WERI-Rb-1 (cell line): ENCODE data around the gene CDH2.

Experiments
- DNase-seq: peaks from one replicate; pipeline ENCODE4 v3.0.0-alpha.2; 2020
- H3K27ac ChIP-seq: fragments of 250-450 bp; sonication (Bioruptor Pico); 2 replicates; pipeline ENCODE4 v1.5.1; 2020; ENCODE audit warnings: mild to moderate bottlenecking, moderate library complexity
- H3K27me3 ChIP-seq: fragments of 250-450 bp; sonication (Bioruptor Pico); 2 replicates; pipeline ENCODE4 v1.5.1; 2021; ENCODE audit warnings: mild to moderate bottlenecking, low read depth, moderate library complexity; ENCODE audit not compliant: insufficient read depth, severe bottlenecking
- H3K36me3 ChIP-seq: fragments of 250-450 bp; sonication (Bioruptor Pico); 2 replicates; pipeline ENCODE4 v1.5.1; 2020; ENCODE audit warnings: mild to moderate bottlenecking, moderate library complexity
- H3K4me3 ChIP-seq: 2 replicates; pipeline ENCODE4 v1.5.1; 2011; ENCODE audit warnings: low read depth, mild to moderate bottlenecking, control low read depth, low read length
- H3K9me3 ChIP-seq: fragments of 250-450 bp; sonication (Bioruptor Pico); 2 replicates; pipeline ENCODE4 v1.5.1; 2021; ENCODE audit warnings: mild to moderate bottlenecking, moderate library complexity; ENCODE audit not compliant: severe bottlenecking
- CTCF ChIP-seq: IDR thresholded peaks from 2 replicates; pipeline ENCODE4 v1.5.1; 2011; ENCODE audit warnings: low read depth, mild to moderate bottlenecking, control low read depth, inconsistent platforms, low read length

Gene CDH2

GRCh38 chr18:28175930-28176697 is 816 bp downstream of the CDH2 start:
- peak; percentile 51 for DNase-seq
- Histone ChIP-seq H3K27ac (peak overlapping the region; percentile 98), H3K27me3 (no peaks in the 10 kb centered on the region), H3K4me3 (peak overlapping the region; percentile 90), H3K9me3 (no peaks in the 10 kb centered on the region), H3K36me3 (peaks cover 6% of the 10 kb centered on the region; the same call in 1 of the 2 replicates)
- no peak for TF ChIP-seq CTCF

DNA sequence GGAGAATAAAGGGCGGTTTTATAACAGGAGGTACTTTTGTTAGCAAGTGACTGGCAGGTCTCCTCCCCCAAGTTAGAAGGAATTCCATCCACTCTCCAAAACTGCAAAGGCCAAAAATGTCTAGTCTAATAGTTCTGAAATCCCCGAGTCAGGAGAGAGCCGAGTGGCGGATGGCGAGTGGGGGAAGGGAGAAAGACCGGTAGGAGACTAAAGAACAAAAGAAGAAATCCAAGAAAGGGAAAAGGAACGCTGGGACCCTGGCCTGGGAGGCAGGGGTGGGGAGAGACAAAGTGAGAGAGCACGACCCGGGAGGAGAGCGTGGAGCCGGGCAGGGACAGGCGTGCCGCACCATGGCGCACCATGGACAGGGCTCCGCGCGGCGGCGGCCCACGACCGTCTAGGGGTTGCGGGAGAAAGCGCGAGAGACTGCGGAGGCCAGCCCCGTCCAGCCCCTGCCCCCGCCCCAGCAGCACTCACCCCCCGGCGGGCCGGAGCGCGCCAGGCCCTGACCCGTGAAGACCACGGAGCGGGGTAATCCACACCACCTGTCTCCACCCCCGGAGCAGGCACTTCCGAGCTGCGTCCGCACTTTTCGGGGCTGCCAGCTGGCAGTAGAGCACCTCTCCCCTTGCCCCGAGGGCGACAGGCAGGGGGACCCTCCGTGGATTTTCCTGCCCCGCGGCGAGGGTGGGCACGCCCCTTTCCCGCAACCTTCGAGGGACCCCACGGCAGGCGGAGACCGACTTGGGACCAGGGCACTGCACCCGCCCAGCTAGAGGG is 1.6 kb downstream of the CDH2 start:
- Histone ChIP-seq H3K27me3 (no peaks in the 10 kb centered on the region), H3K36me3 (peaks cover 9% of the 10 kb centered on the region; the same call in 1 of the 2 replicates), H3K4me3 (peak overlapping the region; percentile 90), H3K27ac (peak overlapping the region; percentile 98), H3K9me3 (no peaks in the 10 kb centered on the region)
- no peak for TF ChIP-seq CTCF
- DNase-seq: peak; percentile 70

- H3K27me3 ChIP-seq: no peaks in the 10 kb centered on the region
- H3K4me3 ChIP-seq: peak overlapping the region; percentile 90
- H3K36me3 ChIP-seq: peaks cover 9% of the 10 kb centered on the region
- no peaks in the 10 kb centered on the region for H3K9me3 ChIP-seq
- no peak for TF ChIP-seq CTCF
- no peak for DNase-seq
- H3K27ac ChIP-seq: peak overlapping the region; percentile 98
These were observed 2.6 kb downstream of the CDH2 start for GRCh38 chr18:28174181-28174905.

DNA sequence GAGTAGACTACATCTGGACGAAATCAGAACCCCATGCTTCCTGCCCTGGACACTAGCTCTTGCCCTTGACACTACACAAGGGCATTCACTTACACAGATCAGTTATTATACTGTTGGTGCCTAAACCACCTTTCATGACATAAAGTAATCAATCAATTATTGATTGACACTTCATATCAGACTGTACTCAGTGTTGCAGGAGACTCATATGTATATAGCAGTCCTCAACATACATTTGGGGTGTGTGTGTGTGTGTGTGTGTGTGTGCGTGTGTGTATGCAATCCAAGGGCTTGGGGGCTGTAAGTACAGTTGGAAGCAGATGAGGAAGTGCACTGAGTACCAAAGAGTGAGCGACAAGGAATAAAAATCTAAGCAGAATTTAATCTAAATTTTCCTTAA is 5.1 kb downstream of the CDH2 start:
- H3K9me3 ChIP-seq: no peaks in the 10 kb centered on the region
- peaks cover 7% of the 10 kb centered on the region for H3K36me3 ChIP-seq
- no peak overlapping the region for H3K4me3 ChIP-seq
- no peak for TF ChIP-seq CTCF
- DNase-seq: no peak
- H3K27me3 ChIP-seq: no peaks in the 10 kb centered on the region
- peak overlapping the region; percentile 49 for H3K27ac ChIP-seq

DNA sequence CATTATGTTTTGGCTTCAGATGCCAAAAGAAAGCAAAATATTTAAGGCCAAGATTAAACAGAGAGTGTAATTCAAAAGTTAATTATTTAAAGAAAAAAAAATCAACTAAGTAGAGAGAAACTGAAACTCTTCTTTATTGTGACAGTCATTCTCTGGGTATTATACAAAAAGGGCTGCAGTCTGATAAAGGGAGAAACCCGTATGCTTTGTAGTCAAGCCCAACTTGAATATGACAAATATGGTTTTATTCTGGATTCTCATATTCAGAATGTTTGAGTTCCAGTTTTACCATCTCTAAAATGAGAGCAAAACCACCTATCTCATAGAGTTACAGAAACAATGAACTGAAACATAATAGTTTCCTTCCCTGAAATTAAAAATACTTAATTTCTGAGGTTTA is 8.2 kb downstream of the CDH2 start:
- no peak for TF ChIP-seq CTCF
- H3K36me3 ChIP-seq: peaks cover 5% of the 10 kb centered on the region
- no peak for DNase-seq
- H3K9me3 ChIP-seq: no peaks in the 10 kb centered on the region
- H3K27ac ChIP-seq: peak overlapping the region; percentile 12; the same call in 1 of the 2 replicates
- no peak overlapping the region for H3K4me3 ChIP-seq
- no peaks in the 10 kb centered on the region for H3K27me3 ChIP-seq
